ENCODE data around the gene PTPRN2. TPM values are rescaled to one million over a fixed set of nuclear protein-coding genes. Genes with fewer than 3 reads are reported as not detected.

The PTPRN2 gene
- total RNA-seq, 1 experiment from 2014 or later, result not detected

- CTCF ChIA-PET, result no interaction called here
- intact Hi-C loops (cut with micrococcal nuclease; ENCODE audit: unreplicated experiment), result no loop called here
- BruUV-seq (replicated peaks), result no TSS peak
Measured at GRCh38 chr7:157881048-157881771, 706.4 kb downstream of the PTPRN2 start.

GRCh38 chr7:157879391-157879790 is 708.2 kb downstream of the PTPRN2 start:
- Histone ChIP-seq H4K20me1 (ENCODE audit: insufficient read depth) (peaks cover 4% of the 10 kb centered on the region; the same call in 1 of the 2 replicates), H3K9me2 (ENCODE audit: insufficient read depth) (no peaks in the 10 kb centered on the region), H3F3A (ENCODE audit: insufficient read depth, low read depth) (no peaks in the 10 kb centered on the region), H3K36me3 (ENCODE audit: low read depth) (no peaks in the 10 kb centered on the region), H3K9me3 (ENCODE audit: insufficient read depth, low read depth) (no peaks in the 10 kb centered on the region; the same call in 1 of the 2 replicates), H3K4me2 (no peak overlapping the region), H3K27me3 (ENCODE audit: insufficient read depth, low read depth) (peaks cover 70% of the 10 kb centered on the region), H3K4me3 (no peak overlapping the region), H3K4me1 (replicated peaks; ENCODE audit: insufficient read depth) (no peaks in the 10 kb centered on the region), H2AFZ (no peak overlapping the region), H3K79me2 (ENCODE audit: low read depth) (no peaks in the 10 kb centered on the region), H3K27ac (no peak overlapping the region)
- ChIA-PET POLR2A (ENCODE audit: unreplicated experiment) (no interaction called here), CTCF (no interaction called here)
- TF ChIP-seq EZH2 (IDR thresholded peaks at IDR 0.05; ENCODE audit: low read depth), result no peak
- TF ChIP-seq, protein P1, sequence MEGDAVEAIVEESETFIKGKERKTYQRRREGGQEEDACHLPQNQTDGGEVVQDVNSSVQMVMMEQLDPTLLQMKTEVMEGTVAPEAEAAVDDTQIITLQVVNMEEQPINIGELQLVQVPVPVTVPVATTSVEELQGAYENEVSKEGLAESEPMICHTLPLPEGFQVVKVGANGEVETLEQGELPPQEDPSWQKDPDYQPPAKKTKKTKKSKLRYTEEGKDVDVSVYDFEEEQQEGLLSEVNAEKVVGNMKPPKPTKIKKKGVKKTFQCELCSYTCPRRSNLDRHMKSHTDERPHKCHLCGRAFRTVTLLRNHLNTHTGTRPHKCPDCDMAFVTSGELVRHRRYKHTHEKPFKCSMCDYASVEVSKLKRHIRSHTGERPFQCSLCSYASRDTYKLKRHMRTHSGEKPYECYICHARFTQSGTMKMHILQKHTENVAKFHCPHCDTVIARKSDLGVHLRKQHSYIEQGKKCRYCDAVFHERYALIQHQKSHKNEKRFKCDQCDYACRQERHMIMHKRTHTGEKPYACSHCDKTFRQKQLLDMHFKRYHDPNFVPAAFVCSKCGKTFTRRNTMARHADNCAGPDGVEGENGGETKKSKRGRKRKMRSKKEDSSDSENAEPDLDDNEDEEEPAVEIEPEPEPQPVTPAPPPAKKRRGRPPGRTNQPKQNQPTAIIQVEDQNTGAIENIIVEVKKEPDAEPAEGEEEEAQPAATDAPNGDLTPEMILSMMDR (conservative IDR thresholded peaks at IDR 0.05), result no peak
- DNase-seq, result no peak
- no TSS peak for BruUV-seq (replicated peaks)
- intact Hi-C loops (cut with micrococcal nuclease; ENCODE audit: unreplicated experiment), result no loop called here

More at GRCh38 chr7:157881048-157881771, 706.4 kb downstream of the PTPRN2 start:
- POLR2A ChIA-PET (ENCODE audit: unreplicated experiment), result no interaction called here
- Histone ChIP-seq H3F3A (ENCODE audit: insufficient read depth, low read depth) (no peaks in the 10 kb centered on the region), H3K27me3 (ENCODE audit: insufficient read depth, low read depth) (peaks cover 69% of the 10 kb centered on the region), H3K79me2 (ENCODE audit: low read depth) (no peaks in the 10 kb centered on the region), H3K9me3 (ENCODE audit: insufficient read depth, low read depth) (no peaks in the 10 kb centered on the region; the same call in 1 of the 2 replicates), H2AFZ (no peak overlapping the region), H3K9me2 (ENCODE audit: insufficient read depth) (no peaks in the 10 kb centered on the region), H3K4me3 (no peak overlapping the region), H3K36me3 (ENCODE audit: low read depth) (no peaks in the 10 kb centered on the region), H3K27ac (no peak overlapping the region), H4K20me1 (ENCODE audit: insufficient read depth) (peaks cover under 1% of the 10 kb centered on the region; the same call in 1 of the 2 replicates), H3K4me2 (no peak overlapping the region), H3K4me1 (replicated peaks; ENCODE audit: insufficient read depth) (no peaks in the 10 kb centered on the region)
- TF ChIP-seq EZH2 (IDR thresholded peaks at IDR 0.05; ENCODE audit: low read depth), result no peak
- DNase-seq, result no peak

- H3F3A ChIP-seq (ENCODE audit: insufficient read depth, low read depth), result no peaks in the 10 kb centered on the region
- no peaks in the 10 kb centered on the region for H3K36me3 ChIP-seq (ENCODE audit: low read depth)
- peaks cover 84% of the 10 kb centered on the region for H3K27me3 ChIP-seq (ENCODE audit: insufficient read depth, low read depth)
- CTCF ChIA-PET, result no interaction called here
- POLR2A ChIA-PET (ENCODE audit: unreplicated experiment), result no interaction called here
- no peak overlapping the region for H2AFZ ChIP-seq
- H3K79me2 ChIP-seq (ENCODE audit: low read depth), result no peaks in the 10 kb centered on the region
- intact Hi-C loops (cut with micrococcal nuclease; ENCODE audit: unreplicated experiment), result no loop called here
- no peak overlapping the region for H3K27ac ChIP-seq
- no peak overlapping the region for H3K4me2 ChIP-seq
- no TSS peak for BruUV-seq (replicated peaks)
- no peaks in the 10 kb centered on the region for H3K9me2 ChIP-seq (ENCODE audit: insufficient read depth)
- peaks cover 4% of the 10 kb centered on the region; the same call in 1 of the 2 replicates for H4K20me1 ChIP-seq (ENCODE audit: insufficient read depth)
- no peaks in the 10 kb centered on the region for H3K9me3 ChIP-seq (ENCODE audit: insufficient read depth, low read depth)
- DNase-seq, result no peak
- no peak for TF ChIP-seq EZH2 (IDR thresholded peaks at IDR 0.05; ENCODE audit: low read depth)
- TF ChIP-seq, protein P1 (conservative IDR thresholded peaks at IDR 0.05), result no peak
- H3K4me1 ChIP-seq (replicated peaks; ENCODE audit: insufficient read depth), result no peaks in the 10 kb centered on the region
- H3K4me3 ChIP-seq, result no peak overlapping the region
Measured at GRCh38 chr7:157877298-157878090, 710.1 kb downstream of the PTPRN2 start.

Data from PC-9 (cell line).